ENCODE results near the gene TMEM14B.
A peak's percentile ranks its signal among the peaks of the same experiment; 100 is the strongest.
"Not testable (repeated sequence)": the region's sequence is repeated elsewhere in the genome, so short reads cannot be mapped to it uniquely, and the experiment has no call there.

TMEM14B gene

DNA sequence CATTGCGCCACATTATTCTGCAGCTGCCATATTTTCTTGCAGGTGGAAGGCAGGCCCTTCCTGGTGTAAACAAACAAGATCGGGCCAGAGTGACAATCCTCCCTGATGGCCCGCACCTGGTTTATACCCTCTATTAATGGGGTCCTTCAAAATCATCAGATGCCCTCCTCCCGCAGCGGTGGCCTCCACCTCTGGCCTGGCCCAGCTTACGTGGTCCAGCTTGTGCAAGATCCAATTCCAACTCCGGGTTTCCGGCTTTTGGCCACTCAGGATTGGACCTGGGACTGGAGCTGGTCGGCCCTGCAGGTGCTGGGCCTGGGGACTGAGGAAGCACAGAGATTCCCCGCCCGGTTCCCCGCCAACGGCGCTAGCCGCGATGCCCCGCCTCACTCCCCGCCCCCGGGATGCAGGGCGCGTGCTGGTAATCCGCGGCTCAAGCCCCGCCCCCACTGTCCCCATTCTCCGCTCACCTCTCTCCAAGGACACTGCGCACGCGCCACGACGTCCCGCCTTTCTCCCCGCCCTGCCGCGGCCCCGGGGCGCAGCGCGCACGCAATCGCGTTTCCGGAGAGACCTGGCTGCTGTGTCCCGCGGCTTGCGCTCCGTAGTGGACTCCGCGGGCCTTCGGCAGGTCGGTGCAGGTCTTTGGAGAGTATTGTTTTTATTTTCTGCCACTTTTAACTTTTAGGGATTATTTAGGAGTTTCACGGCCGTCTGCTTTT is at the start of gene TMEM14B:
TSS of gene TMEM14B (plus strand) at position 555 of the 722 bp plus-strand sequence. CDS start 1,441 bp downstream, outside the sequence.
- peak; percentile 99 for DNase-seq (ENCODE audit: low read depth)

DNA sequence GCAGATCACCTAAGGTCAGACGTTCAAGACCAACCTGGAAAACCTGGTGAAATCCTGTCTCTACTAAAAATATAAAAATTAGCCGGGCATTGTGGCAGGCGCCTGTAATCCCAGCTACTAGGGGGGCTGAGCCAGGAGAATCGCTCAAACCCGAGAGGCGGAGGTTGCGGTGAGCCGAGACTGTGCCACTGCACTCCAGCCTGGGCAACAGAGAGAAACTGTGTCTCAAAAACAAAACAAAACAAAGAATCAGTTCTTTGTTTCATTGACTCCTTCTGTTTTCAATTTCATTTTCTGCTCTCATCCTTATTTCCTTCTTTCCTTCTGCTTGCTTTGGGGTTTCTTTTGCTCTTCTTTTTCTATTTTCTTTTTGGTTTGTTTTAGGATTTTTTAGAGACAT is 33.6 kb upstream of the TMEM14B start:
- DNase-seq (ENCODE audit: low read depth), result no peak

DNA sequence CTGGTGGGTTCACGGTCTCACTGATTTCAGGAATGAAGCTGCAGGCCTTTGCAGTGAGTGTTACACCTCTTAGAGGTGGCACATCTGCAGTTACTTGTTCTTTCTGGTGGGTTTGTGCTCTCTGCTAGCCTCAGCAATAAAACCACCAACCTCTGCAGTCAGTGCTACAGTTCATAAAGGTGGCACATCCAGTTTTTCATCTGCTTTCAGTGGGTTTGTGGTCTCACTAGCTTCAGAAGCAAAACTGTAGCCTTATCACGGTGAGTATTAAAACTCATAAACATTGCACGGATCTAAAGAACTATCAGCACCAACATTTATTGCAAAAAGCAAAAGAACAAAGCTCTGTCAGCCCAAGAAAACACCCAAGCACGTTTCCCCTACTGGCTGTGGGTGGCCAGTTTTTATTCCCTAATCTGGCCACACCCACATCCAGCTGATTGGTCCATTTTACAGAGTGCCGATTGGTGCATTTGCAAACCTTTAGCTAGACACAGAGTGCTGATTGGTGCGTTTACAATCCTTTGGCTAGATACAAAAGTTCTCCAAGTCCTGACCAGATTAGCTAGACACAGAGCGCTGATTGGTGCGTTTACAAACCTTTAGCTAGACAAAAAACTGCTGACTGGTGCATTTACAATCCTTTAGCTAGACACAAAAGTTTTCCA is 28.2 kb upstream of the TMEM14B start:
- no peak for DNase-seq (ENCODE audit: low read depth)

DNA sequence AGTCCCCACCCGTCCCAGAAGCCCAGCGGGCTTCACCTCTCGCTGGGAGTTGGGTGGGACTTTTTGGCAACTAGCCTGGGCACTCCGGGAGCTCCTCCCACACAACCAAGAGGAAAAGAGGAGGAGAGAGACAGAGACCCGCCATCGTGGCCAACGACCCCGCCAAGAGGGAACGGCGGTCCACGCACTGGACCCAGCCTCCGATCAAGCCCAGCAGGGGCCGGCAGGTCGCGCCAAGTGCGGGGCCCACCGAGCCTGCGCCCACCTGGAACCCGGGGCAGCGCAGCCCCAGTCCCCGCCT is 27.7 kb upstream of the TMEM14B start:
- DNase-seq (ENCODE audit: low read depth), result no peak

DNA sequence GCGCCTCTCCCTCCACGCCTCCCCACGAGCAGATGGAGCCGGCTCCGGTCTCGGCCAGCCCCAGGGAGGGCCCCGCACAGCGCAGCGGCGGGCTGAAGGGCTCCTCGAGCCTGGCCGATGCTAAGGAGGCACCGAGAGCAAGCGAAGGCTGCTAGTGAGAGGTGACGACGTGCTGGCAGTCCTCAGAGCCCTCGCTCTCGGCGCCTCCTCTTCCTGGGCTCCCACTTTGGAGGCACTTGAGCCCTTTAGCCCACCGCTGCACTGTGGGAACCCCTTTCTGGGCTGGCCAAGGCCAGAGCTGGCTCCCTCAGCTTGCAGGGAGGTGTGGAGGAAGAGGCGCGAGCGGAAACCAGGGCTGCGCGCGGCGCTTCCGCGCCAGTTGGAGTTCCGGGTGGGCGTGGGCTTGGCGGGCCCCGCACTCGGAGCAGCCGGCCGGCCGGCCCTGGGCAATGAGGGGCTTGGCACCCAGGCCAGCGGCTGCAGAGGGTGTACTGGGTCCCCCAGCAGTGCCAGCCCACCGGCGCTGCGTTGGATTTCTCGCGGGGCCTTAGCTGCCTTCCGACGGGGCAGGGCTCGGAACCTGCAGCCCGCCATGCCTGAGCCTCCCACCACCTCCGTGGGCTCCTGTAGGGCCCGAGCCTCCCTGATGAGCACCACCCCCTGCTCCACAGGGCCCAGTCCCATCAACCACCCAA is 27.2 kb upstream of the TMEM14B start:
- DNase-seq (ENCODE audit: low read depth), result peak; percentile 24

DNA sequence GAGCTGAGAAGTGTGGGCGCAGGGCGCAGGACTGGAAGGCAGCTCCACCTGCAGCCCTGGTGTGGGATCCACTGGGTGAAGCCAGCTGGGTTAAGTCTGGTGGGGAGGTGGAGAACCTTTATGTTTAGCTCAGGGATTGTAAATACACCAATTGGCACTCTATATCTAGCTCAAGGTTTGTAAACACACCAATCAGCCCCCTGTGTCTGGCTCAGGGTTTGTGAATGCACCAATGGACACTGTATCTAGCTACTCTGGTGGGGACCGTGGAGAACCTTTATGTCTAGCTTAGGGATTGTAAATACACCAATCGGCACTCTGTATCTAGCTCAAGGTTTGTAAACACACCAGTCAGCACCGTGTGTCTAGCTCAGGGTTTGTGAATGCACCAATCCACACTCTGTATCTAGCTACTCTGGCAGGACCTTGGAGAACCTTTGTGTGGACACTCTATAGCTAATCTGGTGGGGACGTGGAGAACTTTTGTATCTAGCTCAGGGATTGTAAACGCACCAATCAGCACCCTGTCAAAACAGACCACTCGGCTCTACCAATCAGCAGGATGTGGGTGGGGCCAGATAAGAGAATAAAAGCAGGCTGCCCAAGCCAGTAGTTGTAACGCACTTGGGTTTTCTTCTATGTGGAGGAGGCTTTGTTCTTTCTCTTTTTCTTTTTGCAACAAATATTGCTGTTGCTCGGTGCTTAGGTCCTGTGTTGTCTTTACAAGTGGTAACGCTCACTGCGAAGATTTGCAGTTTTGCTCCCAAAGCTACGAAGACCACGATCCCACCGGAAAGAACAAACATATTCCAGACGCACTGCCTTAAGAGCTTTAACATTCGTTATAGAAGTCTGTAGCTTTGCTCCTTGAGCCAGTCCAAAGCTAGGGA is 26.4 kb upstream of the TMEM14B start:
- DNase-seq (ENCODE audit: low read depth), result not testable (repeated sequence)

DNA sequence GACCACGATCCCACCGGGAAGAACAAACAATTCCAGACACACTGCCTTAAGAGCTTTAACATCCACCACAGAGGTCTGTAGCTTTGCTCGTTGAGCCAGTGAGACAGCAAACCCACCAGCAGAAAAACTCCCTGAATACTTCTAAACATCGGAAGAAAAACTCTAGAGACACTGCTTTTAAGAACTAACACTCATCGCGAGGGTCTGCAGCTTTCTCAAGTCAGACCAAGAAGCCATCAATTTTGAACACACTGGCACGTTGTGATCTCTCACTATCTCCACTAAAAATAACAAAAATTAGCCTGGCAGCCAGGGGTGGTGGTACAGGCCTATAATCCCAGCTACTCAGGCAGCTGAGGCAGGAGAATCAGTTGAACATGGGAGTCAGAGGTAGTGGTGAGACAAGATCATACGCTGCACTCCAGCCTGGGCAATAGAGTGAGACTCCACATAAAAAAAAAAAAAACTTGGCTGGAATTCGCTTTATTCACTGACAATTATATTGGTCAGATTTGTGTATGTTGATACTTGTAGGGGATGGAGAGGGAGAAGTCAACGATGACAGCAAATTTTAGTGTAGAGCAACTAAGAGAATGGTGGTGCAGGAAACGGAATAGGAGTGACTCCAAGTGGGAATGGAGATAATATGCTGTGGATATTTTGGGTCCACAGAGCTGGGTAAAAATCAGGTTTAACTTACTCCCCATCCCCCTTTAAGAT is 25.6 kb upstream of the TMEM14B start:
- DNase-seq (ENCODE audit: low read depth), result no peak

DNA sequence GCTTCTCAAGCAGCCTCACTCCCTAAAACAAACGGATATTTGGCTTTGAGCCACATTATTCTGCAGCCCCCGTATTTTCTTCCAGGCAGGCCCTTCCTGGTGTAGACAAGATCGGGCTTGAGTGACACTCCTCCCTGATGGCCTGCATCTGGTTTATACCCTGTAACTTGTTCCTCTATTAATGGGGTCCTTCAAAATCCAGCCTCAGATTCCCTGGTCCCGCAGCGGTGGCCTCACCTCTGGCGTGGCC is 25.1 kb upstream of the TMEM14B start:
- no peak for DNase-seq (ENCODE audit: low read depth)

DNA sequence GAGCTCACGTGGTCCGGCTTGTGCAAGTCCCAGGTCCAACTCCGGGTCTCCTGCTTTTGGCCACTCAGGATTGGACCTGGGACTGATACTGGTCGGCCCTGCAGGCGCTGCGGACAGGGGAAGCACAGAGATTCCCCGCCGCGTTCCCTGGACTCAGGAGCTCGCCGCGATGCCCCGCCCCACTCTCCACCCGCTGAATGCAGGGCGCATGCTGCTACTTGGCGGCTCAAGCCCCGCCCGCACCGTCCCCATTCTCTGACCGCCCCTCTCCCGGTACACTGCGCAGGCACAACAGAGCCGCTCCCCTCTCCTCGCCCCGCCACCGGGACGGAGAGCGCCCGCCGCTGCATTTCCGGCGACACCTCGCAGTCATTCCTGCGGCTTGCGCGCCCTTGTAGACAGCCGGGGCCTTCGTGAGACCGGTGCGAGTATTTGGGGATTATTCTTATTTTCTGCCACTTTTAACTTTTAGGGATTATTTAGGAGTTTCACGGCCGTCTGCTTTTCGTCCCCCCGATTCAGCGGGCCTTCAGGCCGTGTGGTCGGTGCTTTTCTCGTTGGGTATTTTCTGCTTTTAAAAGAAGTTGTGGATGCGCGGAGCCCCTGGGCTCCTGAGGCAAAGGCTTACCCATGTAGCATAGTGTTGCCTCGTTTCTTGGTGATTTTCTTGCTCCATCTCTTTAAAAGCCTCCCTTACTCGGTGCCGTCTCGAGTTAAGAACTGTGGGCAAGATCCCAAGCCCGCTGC is 24.6 kb upstream of the TMEM14B start, which contains the start of gene TMEM14C:
TSS of gene TMEM14C (plus strand) at position 251 of the 747 bp plus-strand sequence. CDS start 1,544 bp downstream, outside the sequence.
- peak; percentile 70 for DNase-seq (ENCODE audit: low read depth)

DNA sequence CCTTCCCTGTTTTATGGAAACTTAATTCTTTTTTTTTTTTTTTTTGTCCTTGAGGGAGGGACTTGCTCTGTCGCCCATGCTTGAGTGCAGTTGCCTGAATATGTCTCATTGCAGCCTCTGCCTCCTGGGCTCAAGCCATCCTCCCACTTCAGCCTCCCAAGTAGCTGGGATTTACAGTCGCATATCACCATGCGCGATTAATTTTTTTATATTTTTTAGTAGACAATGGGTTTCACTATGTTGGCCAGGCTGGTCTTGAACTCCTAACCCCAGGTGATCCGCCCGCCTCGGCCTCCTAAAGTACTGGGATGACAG is 24.1 kb upstream of the TMEM14B start:
- DNase-seq (ENCODE audit: low read depth), result no peak

DNA sequence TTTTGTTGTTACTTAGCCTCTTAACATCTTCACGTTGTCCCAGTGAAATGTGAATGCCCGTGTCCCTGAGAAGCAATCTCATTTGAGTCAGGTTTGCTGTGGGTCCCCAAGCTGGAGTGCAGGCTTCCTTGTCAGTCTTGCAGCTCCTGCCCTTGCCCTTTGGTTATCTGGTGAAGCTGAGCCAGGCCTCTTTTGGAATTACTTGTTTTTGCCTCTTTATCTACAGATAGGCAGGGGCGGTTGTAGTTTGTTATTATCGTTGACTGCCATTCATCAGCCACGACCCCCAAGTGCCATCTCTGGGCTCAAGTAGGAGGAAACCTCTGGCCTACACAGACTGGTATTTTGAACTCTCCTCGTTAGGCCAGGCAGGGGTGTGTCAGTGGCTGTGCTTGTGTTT is 22.6 kb upstream of the TMEM14B start:
- no peak for DNase-seq (ENCODE audit: low read depth)

DNA sequence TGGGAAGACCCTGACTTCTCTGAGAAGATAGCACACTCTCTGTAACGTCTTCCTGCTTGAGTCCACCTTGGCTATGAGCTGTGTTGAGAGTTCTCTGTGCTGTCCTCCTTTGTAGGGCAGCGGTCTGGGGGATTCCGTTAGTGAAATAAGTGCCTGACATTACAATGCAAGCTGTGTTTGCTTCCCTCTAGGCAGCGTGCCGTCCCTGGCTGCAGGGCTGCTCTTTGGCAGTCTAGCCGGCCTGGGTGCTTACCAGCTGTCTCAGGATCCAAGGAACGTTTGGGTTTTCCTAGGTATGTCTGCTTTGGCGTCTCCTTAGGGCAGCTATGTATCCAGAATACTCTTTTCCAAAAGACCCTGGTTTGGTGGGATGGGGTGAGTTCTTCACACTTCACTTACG is 21.9 kb upstream of the TMEM14B start:
- DNase-seq (ENCODE audit: low read depth), result no peak

DNA sequence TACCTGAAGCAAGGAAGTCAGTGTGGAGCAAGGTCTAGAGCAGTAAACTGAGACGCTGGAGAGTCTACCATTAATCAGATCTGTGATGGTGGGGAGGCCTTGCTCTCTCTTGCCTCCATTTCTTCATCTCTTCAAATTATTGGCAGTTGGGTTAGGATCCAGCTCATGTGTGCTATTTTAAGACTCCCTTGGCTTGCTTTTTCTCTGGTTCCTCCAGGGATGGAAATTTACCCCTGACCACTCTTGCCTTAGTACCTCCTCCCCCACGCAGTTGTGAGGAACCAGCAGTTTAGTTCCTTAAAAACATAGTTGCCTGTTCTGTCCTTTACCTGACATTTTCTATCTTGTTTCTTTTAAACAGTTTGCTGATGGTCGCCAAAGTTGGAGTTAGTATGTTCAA is 17.4 kb upstream of the TMEM14B start:
- no peak for DNase-seq (ENCODE audit: low read depth)

DNA sequence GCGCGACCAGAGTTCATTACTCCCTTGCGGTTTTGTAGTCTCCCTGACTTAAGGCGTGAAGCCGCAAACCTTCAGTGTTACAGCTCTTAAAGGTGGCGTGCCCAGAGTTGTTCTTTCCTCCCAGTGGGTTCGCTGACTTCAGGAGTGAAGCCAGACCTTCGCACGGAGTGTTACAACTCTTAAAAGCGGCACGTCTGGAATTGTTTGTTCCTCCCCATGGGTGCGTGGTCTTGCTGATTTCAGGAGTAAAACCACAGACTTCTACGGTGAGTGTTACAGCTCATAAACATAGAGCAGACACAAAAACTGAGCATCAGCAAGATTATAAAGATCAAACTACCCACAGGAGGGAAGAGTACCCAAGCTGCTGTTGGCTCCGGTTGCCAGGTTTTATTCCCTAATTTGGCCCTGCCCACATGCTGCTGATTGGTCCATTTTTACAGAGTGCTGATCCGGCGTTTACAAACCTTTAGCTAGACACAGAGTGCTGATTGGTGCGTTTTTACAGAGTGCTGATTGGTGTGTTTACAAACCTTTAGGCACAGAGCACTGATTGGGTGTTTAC is 14.4 kb upstream of the TMEM14B start:
- no peak for DNase-seq (ENCODE audit: low read depth)

DNA sequence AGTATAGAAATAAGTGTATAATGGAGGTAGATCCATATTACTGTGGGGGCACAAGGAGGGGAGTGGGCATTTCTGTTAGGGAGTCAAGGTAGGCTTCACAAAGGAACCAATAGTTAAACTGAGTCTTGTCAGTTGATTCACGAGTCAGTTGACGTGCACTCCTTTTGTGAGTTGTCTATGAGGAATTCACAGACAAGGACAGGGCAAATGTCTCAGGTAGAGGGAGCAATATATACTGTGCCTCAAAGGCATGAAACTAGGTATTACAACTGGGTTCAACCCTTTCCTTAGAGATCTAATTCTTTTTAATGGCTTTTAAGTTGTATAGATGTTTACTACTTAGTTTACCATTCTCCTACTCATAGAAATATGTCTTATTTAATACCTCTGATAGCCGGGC is 13.7 kb upstream of the TMEM14B start:
- no peak for DNase-seq (ENCODE audit: low read depth)

DNA sequence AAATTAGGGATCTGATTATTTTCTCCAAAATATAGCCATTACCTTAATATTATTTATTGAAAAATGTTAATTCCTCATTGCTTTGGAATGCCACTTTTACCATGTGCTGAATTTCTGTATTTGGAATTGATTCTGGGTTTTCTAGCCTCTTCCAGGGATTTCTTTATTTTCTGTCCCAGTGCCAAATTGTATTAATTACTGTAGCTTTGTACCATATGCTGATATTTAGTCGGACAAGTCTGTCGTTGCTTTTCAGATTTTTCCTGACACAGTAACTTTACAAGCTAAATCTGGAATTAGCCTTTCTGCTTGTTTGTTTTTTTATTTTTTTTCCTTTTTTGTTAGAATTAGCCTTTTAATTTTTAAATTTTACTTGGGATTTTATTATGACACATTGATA is 10.9 kb upstream of the TMEM14B start:
- DNase-seq (ENCODE audit: low read depth), result no peak

DNA sequence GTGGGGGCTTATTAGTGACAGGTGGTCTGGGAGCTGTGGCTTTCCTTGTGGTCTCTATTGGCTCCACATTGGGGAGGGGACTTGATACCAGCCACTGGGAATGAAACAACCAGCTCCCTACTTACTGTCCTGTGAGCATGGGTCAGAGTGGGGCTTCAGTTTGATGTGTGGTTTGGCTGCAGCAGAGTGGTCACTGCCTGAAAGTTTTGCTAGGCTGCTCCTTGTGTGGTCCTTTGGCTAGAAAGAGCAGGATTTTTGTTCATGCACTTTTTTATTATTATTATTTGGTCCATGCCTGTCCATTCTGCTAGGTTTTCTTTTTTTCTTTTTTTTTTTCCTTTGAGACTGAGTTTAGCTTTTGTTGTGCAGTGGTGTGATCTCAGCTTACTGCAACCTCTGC is 7.5 kb upstream of the TMEM14B start:
- DNase-seq (ENCODE audit: low read depth), result no peak

DNA sequence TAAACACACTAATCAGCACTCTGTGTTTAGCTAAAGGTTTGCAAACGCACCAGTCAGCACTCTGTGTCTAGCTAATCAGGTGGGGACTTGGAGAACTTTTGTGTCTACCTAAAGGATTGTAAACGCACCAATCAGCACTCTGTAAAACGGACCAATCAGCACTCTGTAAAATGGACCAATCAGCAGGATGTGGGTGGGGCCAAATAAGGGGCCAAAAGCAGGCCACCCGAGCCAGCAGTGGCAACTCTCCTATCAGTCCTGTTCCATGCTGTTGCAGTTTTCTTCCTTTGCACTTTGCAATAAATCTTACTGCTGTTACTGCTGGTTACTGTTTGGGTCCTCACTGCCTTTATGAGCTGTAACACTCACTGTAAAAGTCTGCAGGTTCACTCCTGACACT is 6.0 kb upstream of the TMEM14B start:
- not testable (repeated sequence) for DNase-seq (ENCODE audit: low read depth)

DNA sequence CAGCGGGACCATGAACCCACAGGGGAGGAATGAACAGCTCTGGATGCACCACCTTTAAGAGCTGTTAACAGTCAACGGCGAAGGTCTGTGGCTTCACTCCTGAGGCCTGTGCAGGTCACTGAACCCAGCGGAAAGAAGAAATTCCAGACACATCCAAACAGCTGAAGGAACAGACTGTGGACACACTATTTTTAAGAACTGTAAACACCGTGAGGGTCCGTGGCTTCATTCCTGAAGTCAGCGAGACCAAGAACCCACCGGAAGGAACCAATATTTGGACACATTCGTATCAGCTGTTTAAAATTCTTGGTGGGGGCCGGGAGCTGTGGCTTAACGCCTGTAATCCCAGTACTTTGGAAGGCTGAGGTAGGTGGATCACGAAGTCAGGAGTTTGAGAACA is 5.4 kb upstream of the TMEM14B start:
- no peak for DNase-seq (ENCODE audit: low read depth)

DNA sequence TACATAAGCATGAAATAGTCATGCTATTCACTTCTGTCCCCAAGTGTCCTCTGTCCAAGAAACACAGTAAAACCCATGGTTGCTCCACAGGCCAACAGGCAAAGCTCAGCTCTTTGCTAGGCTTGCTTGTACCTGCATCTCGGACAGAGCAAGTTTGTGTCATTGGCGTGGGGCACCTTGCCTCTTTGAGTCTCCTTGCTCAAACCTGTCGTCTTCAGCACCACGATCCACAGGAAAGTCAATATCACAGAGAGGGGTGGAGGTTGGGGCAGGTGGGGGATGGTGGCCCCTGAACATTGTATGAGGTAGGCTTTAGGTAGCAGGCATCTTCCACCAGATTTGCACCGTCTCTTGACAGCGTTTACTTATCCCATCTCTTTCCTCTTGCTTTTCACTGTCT is 4.1 kb upstream of the TMEM14B start:
- DNase-seq (ENCODE audit: low read depth), result no peak

DNA sequence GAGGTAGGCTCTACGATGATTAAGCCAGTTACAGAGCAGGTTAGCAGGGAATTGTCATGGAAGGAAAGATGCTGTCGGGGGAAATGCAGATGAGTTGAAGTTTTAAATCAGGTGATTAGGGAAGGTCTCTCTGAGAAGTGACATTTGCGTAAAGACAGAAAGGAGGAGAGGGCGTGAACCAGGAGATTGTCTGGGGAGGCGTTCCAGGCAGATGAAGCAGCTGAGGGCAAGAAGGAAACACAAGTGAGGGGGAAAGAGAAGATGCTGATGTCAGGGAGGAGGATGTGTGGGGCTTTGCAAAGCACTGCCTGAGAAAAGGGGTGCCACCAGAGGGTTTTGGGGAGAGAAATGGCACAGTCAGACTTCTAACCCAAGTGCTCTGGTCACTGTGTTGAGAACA is 2.5 kb upstream of the TMEM14B start:
- DNase-seq (ENCODE audit: low read depth), result no peak

Measured in stimulated activated CD4-positive, alpha-beta T cell treated with anti-CD3 and anti-CD28 coated beads, Interleukin-2, amount 100 ng/mL, for 4 hours (primary cell).